Measurements from ENCODE around the gene CTDNEP1. TPM values are rescaled to one million over a fixed set of nuclear protein-coding genes. Genes with fewer than 3 reads are reported as not detected.
A peak's percentile ranks its signal among the peaks of the same experiment; 100 is the strongest.

The CTDNEP1 gene
- total RNA-seq, 2 experiments from 2014 or later = 79.3 to 80.7 TPM

DNA sequence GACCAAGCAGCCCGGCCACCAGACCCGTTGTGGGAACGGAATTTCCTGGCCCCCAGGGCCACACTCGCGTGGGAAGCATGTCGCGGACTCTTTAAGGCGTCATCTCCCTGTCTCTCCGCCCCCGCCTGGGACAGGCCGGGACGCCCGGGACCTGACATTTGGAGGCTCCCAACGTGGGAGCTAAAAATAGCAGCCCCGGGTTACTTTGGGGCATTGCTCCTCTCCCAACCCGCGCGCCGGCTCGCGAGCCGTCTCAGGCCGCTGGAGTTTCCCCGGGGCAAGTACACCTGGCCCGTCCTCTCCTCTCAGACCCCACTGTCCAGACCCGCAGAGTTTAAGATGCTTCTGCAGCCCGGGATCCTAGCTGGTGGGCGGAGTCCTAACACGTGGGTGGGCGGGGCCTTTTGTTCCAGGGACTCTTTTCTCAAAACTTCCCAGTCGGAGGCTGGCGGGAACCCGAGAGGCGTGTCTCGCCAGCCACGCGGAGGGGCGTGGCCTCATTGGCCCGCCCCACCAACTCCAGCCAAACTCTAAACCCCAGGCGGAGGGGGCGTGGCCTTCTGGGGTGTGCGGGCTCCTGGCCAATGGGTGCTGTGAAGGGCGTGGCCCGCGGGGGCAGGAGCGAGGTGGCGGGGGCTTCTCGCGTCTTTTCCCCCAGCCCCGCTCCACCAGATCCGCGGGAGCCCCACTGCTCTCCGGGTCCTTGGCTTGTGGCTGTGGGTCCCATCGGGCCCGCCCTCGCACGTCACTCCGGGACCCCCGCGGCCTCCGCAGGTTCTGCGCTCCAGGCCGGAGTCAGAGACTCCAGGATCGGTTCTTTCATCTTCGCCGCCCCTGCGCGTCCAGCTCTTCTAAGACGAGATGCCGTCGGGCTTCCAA is 29.8 kb upstream of the CTDNEP1 start, which contains the start of gene SLC2A4:
Gene SLC2A4, plus strand, starts transcription at position 645 of the 879 bp plus-strand sequence. Its CDS starts 217 bp downstream, at position 862.
- peak within 1 kb of the TSS; percentile 85 for H3K4me3 Mint-ChIP-seq

DNA sequence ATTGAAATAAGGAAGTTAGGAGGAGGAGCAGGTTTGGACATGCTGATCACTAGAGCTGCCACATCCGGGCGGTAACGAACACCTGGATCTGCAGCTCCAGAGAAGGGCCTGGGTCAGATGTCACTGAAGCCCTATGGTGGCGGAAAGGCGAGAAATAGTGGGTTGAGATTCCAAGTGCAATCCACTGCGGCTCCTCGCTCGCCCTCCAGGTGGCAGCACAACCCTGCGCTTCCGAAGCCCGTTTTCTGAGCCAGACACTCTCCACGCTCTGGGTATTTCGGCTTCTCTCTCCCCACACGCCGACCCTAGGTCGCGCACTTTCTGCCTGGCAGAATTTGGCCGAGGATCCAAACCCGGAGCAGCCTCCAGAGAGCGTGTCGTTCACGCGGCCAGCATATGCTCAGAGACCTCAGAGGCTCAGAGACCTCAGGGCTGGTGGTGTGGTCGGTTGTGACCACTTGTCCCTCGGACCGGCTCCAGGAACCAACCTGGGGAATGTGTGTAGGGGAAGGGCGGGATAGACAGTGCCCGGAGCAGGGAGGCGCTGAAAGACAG is 29.1 kb upstream of the CTDNEP1 start:
- no peak overlapping the region for H3K27ac ChIP-seq (ENCODE audit: low read depth in 1 of 2, low read length in 2 of 2)
- peak; percentile 90 for ATAC-seq (ENCODE audit: poor library complexity)
- H3K4me3 ChIP-seq (ENCODE audit: low read length) = peak overlapping the region; percentile 53
- ChIA-PET POLR2A (interaction anchor here (0.6 to 1.8 kb wide), 9 partner anchors 13 to 407 kb away, joined by 3 to 7 read pairs (median 5); partner anchors contain the start of genes TP53 and ZBTB4), CTCF (interaction anchor here (1.0 to 3.1 kb wide), 7 partner anchors 16 to 75 kb away, joined by 3 to 13 read pairs (median 4); partner anchors contain the start of genes ACAP1 and NEURL4)
- Mint-ChIP-seq H3K36me3 (ENCODE audit: low read depth) (no peaks in the 10 kb centered on the region), H3K9me3 (no peaks in the 10 kb centered on the region), H3K27me3 (peaks cover 27% of the 10 kb centered on the region), H3K4me3 (peak overlapping the region; percentile 85), H3K27ac (peak overlapping the region; percentile 42), H3K4me1 (ENCODE audit: low read depth) (peaks cover 26% of the 10 kb centered on the region)
- DNase-seq = peak; percentile 77 to 93 (median 84)
- intact Hi-C loops (cut with DNase I, micrococcal nuclease) = loop anchor here (1.0 to 5.0 kb wide), 9 partner anchors 16 to 308 kb away; partner anchors contain the start of gene ELP5 (in 1 of the 2)
- H3K9me3 ChIP-seq (ENCODE audit: control insufficient read depth in 1 of 2, insufficient read depth in 1 of 2, low read length in 2 of 2) = peaks cover 0 to 9% of the 10 kb centered on the region in 2 experiments
- H3K36me3 ChIP-seq (ENCODE audit: insufficient read depth, low read length) = no peaks in the 10 kb centered on the region
- H3K4me1 ChIP-seq (ENCODE audit: insufficient read depth, low read length) = peaks cover 28% of the 10 kb centered on the region
- TF ChIP-seq CTCF (IDR thresholded peaks at IDR 0.05) = peak; percentile 86
- H3K27me3 ChIP-seq (ENCODE audit: control insufficient read depth in 1 of 2, insufficient read depth in 2 of 2, low read length in 2 of 2) = peaks cover 33 to 47% of the 10 kb centered on the region in 2 experiments

More for the DNA sequence above, 29.8 kb upstream of the CTDNEP1 start, which contains the start of gene SLC2A4:
- no peak for TF ChIP-seq CTCF (IDR thresholded peaks at IDR 0.05)
- ATAC-seq (ENCODE audit: poor library complexity) (peak; percentile 62), DNase-seq (peak; percentile 59 to 93 (median 76))
- intact Hi-C loops (cut with DNase I, micrococcal nuclease) = loop anchor here (2.0 to 5.0 kb wide), 3 partner anchors 155 to 307 kb away; no protein-coding TSS in a partner anchor
- H3K27ac ChIP-seq (ENCODE audit: low read depth in 1 of 2, low read length in 2 of 2) = no peak within 1 kb of the TSS
- CTCF ChIA-PET = interaction anchor here (1.0 to 3.1 kb wide), 5 partner anchors 15 to 55 kb away, joined by 3 to 13 read pairs (median 4); partner anchors contain the start of genes ACAP1 and NEURL4
- peaks cover 26% of the 10 kb centered on the region for H3K4me1 Mint-ChIP-seq (ENCODE audit: low read depth)
- H3K36me3 ChIP-seq (ENCODE audit: insufficient read depth, low read length) = no peaks in the 10 kb centered on the region
- peaks cover 33 to 47% of the 10 kb centered on the region in 2 experiments for H3K27me3 ChIP-seq (ENCODE audit: control insufficient read depth in 1 of 2, insufficient read depth in 2 of 2, low read length in 2 of 2)
- no peaks in the 10 kb centered on the region for H3K9me3 Mint-ChIP-seq
- peaks cover 34% of the 10 kb centered on the region for H3K27me3 Mint-ChIP-seq
- H3K4me3 ChIP-seq (ENCODE audit: low read length) = peak within 1 kb of the TSS; percentile 53
- H3K9me3 ChIP-seq (ENCODE audit: control insufficient read depth in 1 of 2, insufficient read depth in 1 of 2, low read length in 2 of 2) = peaks cover 0 to 9% of the 10 kb centered on the region in 2 experiments
- H3K27ac Mint-ChIP-seq = peak within 1 kb of the TSS; percentile 42
- POLR2A ChIA-PET = interaction anchor here (0.6 to 2.0 kb wide), 10 partner anchors 12 to 406 kb away, joined by 3 to 9 read pairs (median 5); partner anchors contain the start of genes ACAP1, TP53 and ZBTB4
- H3K36me3 Mint-ChIP-seq (ENCODE audit: low read depth) = no peaks in the 10 kb centered on the region
- H3K4me1 ChIP-seq (ENCODE audit: insufficient read depth, low read length) = peaks cover 28% of the 10 kb centered on the region

DNA sequence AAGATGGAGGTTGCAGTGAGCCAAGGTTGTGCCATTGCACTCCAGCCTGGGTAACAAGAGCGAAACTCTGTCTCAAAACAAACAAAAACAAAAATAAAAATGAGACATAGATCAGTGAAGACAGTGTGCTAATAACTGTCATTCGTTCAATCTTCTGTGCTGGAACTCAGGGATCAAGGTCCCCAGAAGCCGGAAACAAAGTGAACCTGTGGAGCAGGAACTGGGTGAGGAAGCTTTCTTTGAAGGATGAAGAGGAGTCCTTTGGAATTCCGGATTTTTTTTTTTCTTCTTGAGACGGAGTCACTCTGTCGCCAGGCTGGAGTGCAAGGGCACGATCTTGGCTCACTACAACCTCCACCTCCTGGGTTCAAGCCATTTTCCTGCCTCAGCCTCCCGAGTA is 27.9 kb upstream of the CTDNEP1 start:
- POLR2A ChIA-PET = interaction anchor here (1.8 kb wide), 1 partner anchor 17 kb away, joined by 5 read pairs; no protein-coding TSS in a partner anchor
- intact Hi-C loops (cut with DNase I, micrococcal nuclease) = loop anchor here in 1 of 2 experiments (5.0 kb wide), 1 partner anchor 313 kb away; the partner anchor contains the start of gene SOX15

More for the DNA sequence above, 27.9 kb upstream of the CTDNEP1 start:
- ATAC-seq (ENCODE audit: poor library complexity) (no peak), DNase-seq (no peak)
- H3K4me1 Mint-ChIP-seq (ENCODE audit: low read depth) = peaks cover 26% of the 10 kb centered on the region
- peaks cover 33 to 38% of the 10 kb centered on the region in 2 experiments for H3K27me3 ChIP-seq (ENCODE audit: control insufficient read depth in 1 of 2, insufficient read depth in 2 of 2, low read length in 2 of 2)
- no peaks in the 10 kb centered on the region for H3K36me3 Mint-ChIP-seq (ENCODE audit: low read depth)
- no peak for TF ChIP-seq CTCF (IDR thresholded peaks at IDR 0.05)
- H3K9me3 Mint-ChIP-seq = no peaks in the 10 kb centered on the region
- H3K9me3 ChIP-seq (ENCODE audit: control insufficient read depth in 1 of 2, insufficient read depth in 1 of 2, low read length in 2 of 2) = peaks cover 0 to 9% of the 10 kb centered on the region in 2 experiments
- no peak overlapping the region for H3K27ac Mint-ChIP-seq
- peaks cover 28% of the 10 kb centered on the region for H3K4me1 ChIP-seq (ENCODE audit: insufficient read depth, low read length)
- H3K36me3 ChIP-seq (ENCODE audit: insufficient read depth, low read length) = no peaks in the 10 kb centered on the region
- H3K27me3 Mint-ChIP-seq = peaks cover 27% of the 10 kb centered on the region
- H3K4me3 Mint-ChIP-seq = no peak overlapping the region
- H3K27ac ChIP-seq (ENCODE audit: low read depth in 1 of 2, low read length in 2 of 2) = no peak overlapping the region
- CTCF ChIA-PET = interaction anchor here (1.0 to 3.1 kb wide), 3 partner anchors 17 to 76 kb away, joined by 4 to 13 read pairs (median 4); no protein-coding TSS in a partner anchor
- no peak overlapping the region for H3K4me3 ChIP-seq (ENCODE audit: low read length)

Data from CD4-positive, alpha-beta T cell (primary cell).